ENCODE measurements around the gene MUC6.
A peak's percentile ranks its signal among the peaks of the same experiment; 100 is the strongest.

MUC6 gene

DNA sequence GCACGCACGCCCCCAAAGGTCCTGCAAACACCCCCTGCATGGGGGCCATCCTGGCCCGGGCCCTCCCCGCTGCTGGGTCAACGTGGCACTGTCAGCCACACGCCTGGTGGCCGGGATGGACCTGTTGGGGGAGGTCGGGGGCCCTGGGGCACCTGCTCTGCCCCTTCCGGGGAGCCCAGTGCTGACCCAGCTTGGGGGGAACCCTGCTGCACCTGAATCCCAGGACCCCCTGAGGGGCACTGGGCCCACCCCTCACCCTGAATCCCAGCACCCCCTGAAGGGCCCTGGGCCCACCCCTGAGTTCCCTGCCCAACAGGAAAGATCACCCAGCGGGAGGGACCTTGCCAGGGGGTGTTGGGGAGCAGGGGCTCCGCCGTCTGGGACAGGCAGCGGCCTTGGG lies 413 bp upstream of the MUC6 start:
- H3K4me1 Mint-ChIP-seq (ENCODE audit: low read depth): no peaks in the 10 kb centered on the region
- no peaks in the 10 kb centered on the region for H3K9me3 Mint-ChIP-seq (ENCODE audit: low read depth)
- H3K36me3 Mint-ChIP-seq: no peaks in the 10 kb centered on the region
- H3K27me3 Mint-ChIP-seq: no peaks in the 10 kb centered on the region
- H3K4me3 Mint-ChIP-seq: no peak overlapping the region
- H3K27ac Mint-ChIP-seq: no peak overlapping the region

DNA sequence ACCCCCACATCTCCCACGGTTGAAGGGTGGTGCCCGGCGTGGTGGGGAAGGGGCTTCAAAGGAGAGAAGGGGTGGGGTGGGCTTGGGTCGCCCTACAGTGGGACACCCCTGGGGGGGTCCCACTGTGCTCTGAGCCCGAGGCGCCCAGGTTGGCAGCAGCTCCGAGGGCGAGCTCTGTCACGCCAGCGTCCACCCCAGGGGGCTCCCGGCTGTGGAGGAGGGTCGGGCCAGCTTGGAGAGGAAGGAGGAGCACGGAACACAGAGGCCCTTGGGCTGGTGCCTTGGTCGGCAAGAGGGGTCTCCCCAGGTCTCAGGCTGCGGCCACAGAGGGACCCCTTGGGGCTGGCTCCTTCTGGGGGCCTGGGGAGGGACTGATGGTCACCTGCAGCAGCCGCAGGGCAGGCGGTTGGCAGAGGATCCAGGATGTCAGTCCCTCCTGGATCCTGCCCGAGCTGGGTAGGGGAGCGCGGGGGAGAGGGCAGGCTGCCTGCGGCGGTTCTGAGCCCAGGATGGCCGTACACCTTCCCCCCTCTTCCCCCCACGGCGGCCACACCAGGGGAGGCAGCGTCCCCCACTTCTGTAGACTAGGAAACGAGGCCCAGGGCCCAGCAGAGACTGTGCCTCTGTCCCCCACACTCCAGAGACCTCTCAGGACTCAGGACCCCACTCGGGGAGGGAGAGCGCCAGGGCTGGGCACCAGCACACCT lies 788 bp downstream of the MUC6 start:
- H3K27ac Mint-ChIP-seq: no peak overlapping the region
- H3K4me1 Mint-ChIP-seq (ENCODE audit: low read depth): no peaks in the 10 kb centered on the region
- H3K36me3 Mint-ChIP-seq: no peaks in the 10 kb centered on the region
- H3K4me3 Mint-ChIP-seq: no peak overlapping the region
- no peaks in the 10 kb centered on the region for H3K9me3 Mint-ChIP-seq (ENCODE audit: low read depth)
- no peaks in the 10 kb centered on the region for H3K27me3 Mint-ChIP-seq

DNA sequence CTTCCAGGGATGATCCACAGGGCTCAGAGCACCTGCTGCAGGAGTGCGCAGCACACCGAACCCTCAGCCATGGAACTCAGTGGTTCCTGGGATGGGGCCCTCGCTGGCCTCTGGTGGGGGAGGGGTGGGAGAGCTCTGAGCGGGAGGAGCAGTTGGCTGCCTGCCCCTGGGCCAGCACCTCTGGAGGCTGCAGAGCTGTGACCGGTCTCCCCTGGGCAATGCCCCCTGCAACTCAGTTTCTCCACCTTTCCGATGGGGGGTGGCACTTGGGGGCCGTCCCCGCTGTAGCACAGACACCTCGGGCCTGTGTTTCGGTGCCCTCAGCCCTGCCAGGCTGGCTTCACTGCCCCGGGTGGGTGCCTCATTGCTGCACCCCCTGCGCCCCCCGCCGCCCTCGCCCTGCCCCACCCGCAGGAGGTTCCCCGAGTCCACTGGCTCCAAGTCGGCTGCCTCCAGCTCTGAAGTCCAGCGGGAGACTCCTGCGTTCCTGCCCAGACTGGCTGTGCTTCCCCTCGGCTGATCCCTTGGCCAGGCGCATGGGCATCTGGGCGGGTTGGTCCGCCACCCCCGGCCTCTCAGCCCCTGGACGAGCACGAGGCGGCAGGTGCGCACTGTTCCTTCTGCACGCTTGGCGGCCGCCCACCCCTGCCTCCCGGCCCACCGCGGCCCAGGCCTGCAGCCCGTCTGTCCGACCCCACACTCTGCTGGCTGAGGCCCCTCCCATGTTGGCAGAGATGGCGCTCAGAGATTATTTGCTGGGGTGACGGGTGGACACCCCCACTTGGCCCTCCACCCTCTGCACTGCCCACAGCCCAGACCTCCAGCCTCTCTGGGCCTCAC lies 1.8 kb downstream of the MUC6 start:
- no peaks in the 10 kb centered on the region for H3K4me1 Mint-ChIP-seq (ENCODE audit: low read depth)
- H3K36me3 Mint-ChIP-seq: no peaks in the 10 kb centered on the region
- H3K4me3 Mint-ChIP-seq: no peak overlapping the region
- H3K27ac Mint-ChIP-seq: no peak overlapping the region
- H3K27me3 Mint-ChIP-seq: no peaks in the 10 kb centered on the region
- no peaks in the 10 kb centered on the region for H3K9me3 Mint-ChIP-seq (ENCODE audit: low read depth)

- Mint-ChIP-seq H3K27ac (no peak overlapping the region), H3K4me1 (ENCODE audit: low read depth) (no peaks in the 10 kb centered on the region), H3K9me3 (ENCODE audit: low read depth) (no peaks in the 10 kb centered on the region), H3K4me3 (no peak overlapping the region), H3K36me3 (no peaks in the 10 kb centered on the region), H3K27me3 (no peaks in the 10 kb centered on the region)
These were observed 2.5 kb downstream of the MUC6 start for GRCh38 chr11:1034001-1034400.

- Mint-ChIP-seq H3K27me3 (no peaks in the 10 kb centered on the region), H3K4me1 (ENCODE audit: low read depth) (no peaks in the 10 kb centered on the region), H3K4me3 (no peak overlapping the region), H3K27ac (no peak overlapping the region), H3K9me3 (ENCODE audit: low read depth) (no peaks in the 10 kb centered on the region), H3K36me3 (no peaks in the 10 kb centered on the region)
These were observed 3.3 kb downstream of the MUC6 start for GRCh38 chr11:1033016-1033798.

- no peaks in the 10 kb centered on the region for H3K4me1 Mint-ChIP-seq (ENCODE audit: low read depth)
- no peak overlapping the region for H3K4me3 Mint-ChIP-seq
- H3K27me3 Mint-ChIP-seq: no peaks in the 10 kb centered on the region
- peak overlapping the region; percentile 12 for H3K27ac Mint-ChIP-seq
- no peaks in the 10 kb centered on the region for H3K9me3 Mint-ChIP-seq (ENCODE audit: low read depth)
- H3K36me3 Mint-ChIP-seq: no peaks in the 10 kb centered on the region
These were observed 4.1 kb downstream of the MUC6 start for GRCh38 chr11:1032310-1032891.

GRCh38 chr11:1031121-1031899 lies 5.2 kb downstream of the MUC6 start:
- Mint-ChIP-seq H3K27ac (no peak overlapping the region), H3K27me3 (no peaks in the 10 kb centered on the region), H3K4me3 (no peak overlapping the region), H3K9me3 (ENCODE audit: low read depth) (no peaks in the 10 kb centered on the region), H3K36me3 (no peaks in the 10 kb centered on the region), H3K4me1 (ENCODE audit: low read depth) (no peaks in the 10 kb centered on the region)

DNA sequence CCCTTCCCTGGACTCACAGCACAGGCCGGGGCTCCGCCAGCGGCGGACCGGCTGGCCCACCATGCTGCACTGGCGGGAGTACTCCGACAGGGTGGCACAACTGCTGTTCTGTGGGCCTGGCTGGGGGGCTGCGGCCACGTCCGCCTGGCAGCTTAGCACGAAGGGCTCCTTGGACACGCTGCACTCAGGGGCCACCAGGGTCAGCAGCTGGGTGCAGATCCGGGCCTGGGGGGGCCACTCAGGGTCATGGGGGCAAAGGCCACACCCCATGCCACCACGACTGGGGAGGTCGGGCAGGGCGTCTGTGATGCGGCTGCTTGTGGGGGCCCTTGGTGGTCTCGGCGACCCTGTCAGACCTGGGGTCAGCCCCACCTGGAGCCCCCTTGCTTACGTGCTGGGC lies 6.0 kb downstream of the MUC6 start:
- Mint-ChIP-seq H3K4me1 (ENCODE audit: low read depth) (no peaks in the 10 kb centered on the region), H3K27me3 (no peaks in the 10 kb centered on the region)

DNA sequence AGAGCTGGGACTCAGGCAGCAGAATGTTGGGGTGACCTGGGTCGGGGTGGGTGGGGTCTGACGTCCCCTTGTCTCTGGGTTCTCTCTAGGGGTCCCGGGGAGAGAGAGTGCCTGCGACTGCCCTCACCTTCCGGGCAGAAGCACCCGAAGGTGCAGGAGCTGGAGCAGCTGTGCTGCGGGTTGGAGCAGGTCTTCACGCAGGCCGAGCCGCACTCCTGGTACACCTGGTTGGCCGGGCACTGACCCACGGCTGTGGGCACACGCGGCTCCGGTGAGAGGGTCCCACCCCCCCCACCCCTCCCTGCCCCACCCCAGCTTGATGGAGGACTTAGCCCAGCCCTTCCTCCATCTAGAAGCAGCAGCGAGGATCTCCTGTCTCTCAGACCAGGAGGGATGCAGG lies 6.4 kb downstream of the MUC6 start:
- Mint-ChIP-seq H3K4me1 (ENCODE audit: low read depth) (no peaks in the 10 kb centered on the region), H3K27me3 (no peaks in the 10 kb centered on the region), H3K4me3 (no peak overlapping the region), H3K9me3 (ENCODE audit: low read depth) (no peaks in the 10 kb centered on the region), H3K27ac (no peak overlapping the region), H3K36me3 (no peaks in the 10 kb centered on the region)

More for the DNA sequence above, 6.0 kb downstream of the MUC6 start:
- Mint-ChIP-seq H3K4me3 (no peak overlapping the region), H3K36me3 (no peaks in the 10 kb centered on the region), H3K9me3 (ENCODE audit: low read depth) (no peaks in the 10 kb centered on the region), H3K27ac (no peak overlapping the region)

- Mint-ChIP-seq H3K4me3 (no peak overlapping the region), H3K4me1 (ENCODE audit: low read depth) (no peaks in the 10 kb centered on the region), H3K9me3 (ENCODE audit: low read depth) (no peaks in the 10 kb centered on the region), H3K36me3 (no peaks in the 10 kb centered on the region), H3K27ac (no peak overlapping the region), H3K27me3 (no peaks in the 10 kb centered on the region)
These were observed 6.9 kb downstream of the MUC6 start for GRCh38 chr11:1029654-1030053.

DNA sequence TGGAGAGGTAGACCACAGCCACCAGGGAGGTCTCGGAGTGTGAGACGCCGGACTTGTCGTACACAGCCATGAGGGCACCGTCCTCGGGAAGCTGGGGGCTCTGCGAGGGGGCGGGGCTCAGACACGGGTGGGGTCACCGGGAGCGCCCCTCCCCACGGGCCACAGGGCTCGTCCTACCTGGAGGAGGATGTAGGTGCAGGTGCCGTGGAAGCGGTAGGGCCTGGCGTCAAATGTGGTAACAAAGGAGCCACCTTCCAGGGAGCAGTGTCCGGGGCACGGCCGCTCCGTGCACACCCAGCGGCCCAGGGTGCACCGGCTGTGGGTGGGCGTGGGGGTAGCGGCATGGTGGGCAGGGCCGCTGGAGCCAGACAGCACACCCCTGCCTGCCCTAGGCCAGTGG lies 7.5 kb downstream of the MUC6 start:
- no peak overlapping the region for H3K4me3 Mint-ChIP-seq
- H3K27me3 Mint-ChIP-seq: no peaks in the 10 kb centered on the region
- no peaks in the 10 kb centered on the region for H3K4me1 Mint-ChIP-seq (ENCODE audit: low read depth)
- H3K36me3 Mint-ChIP-seq: no peaks in the 10 kb centered on the region
- no peaks in the 10 kb centered on the region for H3K9me3 Mint-ChIP-seq (ENCODE audit: low read depth)
- H3K27ac Mint-ChIP-seq: no peak overlapping the region

DNA sequence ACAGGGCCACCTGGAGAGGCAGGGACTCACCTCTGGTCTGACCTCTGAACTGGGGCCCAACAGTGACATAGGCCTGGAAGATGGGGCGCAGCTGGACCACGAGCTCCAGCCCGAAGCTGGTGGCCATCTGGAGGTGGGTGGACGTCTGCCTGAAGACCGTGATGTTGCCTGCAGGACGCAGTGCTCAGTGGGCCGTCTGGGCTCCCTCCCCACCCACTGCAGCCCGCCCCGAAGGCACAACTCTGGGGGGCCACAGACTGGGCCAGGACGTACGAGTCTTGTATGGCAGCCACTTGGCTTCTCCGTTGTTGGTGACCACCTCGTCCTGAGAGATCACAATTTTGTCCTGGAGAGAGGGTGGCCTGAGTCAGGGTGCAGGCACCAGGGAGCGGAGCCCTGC lies 7.9 kb downstream of the MUC6 start:
- H3K9me3 Mint-ChIP-seq (ENCODE audit: low read depth): no peaks in the 10 kb centered on the region
- H3K4me1 Mint-ChIP-seq (ENCODE audit: low read depth): no peaks in the 10 kb centered on the region
- no peaks in the 10 kb centered on the region for H3K36me3 Mint-ChIP-seq
- H3K4me3 Mint-ChIP-seq: no peak overlapping the region
- no peak overlapping the region for H3K27ac Mint-ChIP-seq
- no peaks in the 10 kb centered on the region for H3K27me3 Mint-ChIP-seq

DNA sequence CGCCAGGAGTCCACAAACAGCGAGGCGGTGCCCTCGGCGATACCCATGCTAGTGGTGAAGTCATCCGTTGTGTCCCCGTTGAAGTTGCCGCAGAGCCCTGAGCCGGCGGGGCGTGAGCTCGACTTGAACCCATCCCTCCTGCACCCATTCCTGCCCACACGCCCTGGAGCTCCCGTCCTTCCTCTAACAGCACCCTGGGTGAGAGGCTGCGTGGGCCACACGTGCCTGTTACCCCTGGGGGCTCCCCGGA lies 8.3 kb downstream of the MUC6 start:
- no peaks in the 10 kb centered on the region for H3K4me1 Mint-ChIP-seq (ENCODE audit: low read depth)
- H3K9me3 Mint-ChIP-seq (ENCODE audit: low read depth): no peaks in the 10 kb centered on the region
- no peaks in the 10 kb centered on the region for H3K36me3 Mint-ChIP-seq
- no peak overlapping the region for H3K4me3 Mint-ChIP-seq
- no peaks in the 10 kb centered on the region for H3K27me3 Mint-ChIP-seq
- H3K27ac Mint-ChIP-seq: no peak overlapping the region

DNA sequence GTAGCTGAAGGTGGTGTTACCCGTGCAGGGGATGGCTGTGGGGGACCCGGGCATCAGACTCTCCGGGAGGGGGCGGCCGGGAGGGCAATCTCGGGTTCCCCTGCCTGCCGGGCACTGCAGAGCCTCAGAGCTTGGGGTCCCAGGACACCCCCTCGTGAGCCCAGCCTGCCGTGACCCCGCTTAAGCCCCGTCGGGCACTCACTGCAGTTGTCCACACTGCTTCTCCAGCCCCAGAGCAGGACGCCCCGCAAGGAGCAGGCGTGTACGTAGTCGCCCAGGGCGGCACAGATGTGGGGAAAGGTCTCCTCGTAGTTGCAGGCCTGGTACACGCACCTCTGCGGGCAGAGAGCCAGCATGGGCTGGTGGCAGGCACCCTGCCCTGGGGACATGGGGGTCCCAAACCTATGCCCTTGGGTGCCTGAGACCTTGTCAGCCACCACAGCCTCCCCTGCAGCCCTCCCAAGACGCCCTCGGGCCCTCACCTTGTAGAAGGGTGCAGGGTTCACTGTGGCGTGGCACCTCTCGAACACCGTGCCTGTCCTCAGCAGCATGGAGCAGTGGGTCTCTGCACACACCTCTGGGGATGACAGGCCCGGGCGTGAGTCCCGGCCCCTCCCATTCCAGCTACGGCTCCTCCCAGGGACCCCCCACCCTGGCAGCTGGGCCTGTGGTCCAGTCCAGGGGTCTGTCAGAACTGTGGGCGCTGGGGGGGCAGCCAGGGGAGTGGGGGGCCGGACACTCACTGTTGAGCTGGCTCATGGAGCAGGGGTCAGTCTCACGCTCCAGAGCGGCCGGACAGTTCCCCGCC lies 8.8 kb downstream of the MUC6 start:
- H3K27ac Mint-ChIP-seq: no peak overlapping the region
- H3K4me3 Mint-ChIP-seq: no peak overlapping the region

More for the DNA sequence above, 8.8 kb downstream of the MUC6 start:
- Mint-ChIP-seq H3K9me3 (ENCODE audit: low read depth) (no peaks in the 10 kb centered on the region), H3K36me3 (no peaks in the 10 kb centered on the region), H3K27me3 (no peaks in the 10 kb centered on the region), H3K4me1 (ENCODE audit: low read depth) (no peaks in the 10 kb centered on the region)
